H1 (cell line): Measurements from ENCODE around the gene HMGN2. TPM values are rescaled to one million over a fixed set of nuclear protein-coding genes. Genes with fewer than 3 reads are reported as not detected.

Source experiments
- CTCF ChIA-PET: fragments of 300-600 bp; sonication (Branson Sonifier 250); formaldehyde crosslinking; loops from one replicate; lab custom pipeline; 2021; ENCODE audit not compliant: partially characterized antibody; lab: Charles Lee
- POLR2A ChIA-PET: fragments of 300-600 bp; sonication (Branson Sonifier 250); formaldehyde crosslinking; loops from one replicate; lab custom pipeline; 2021; ENCODE audit warnings: inconsistent platforms; ENCODE audit not compliant: partially characterized antibody; lab: Charles Lee
- DNase-seq, 2 experiments: peaks; one replicate each; pipeline versions ENCODE4 v3.0.0 to v3.0.0-alpha.2; 2010 to 2022; ENCODE audit warnings: low spot score in 2 of 2, low read depth in 1 of 2, mixed read lengths in 1 of 2
- FAIRE-seq: peaks from 2 replicates; lab custom pipeline; 2011; peaks lifted over from hg19 to GRCh38; lab: Jason Lieb, UNC
- H2AFZ ChIP-seq: 2 replicates; pipeline ENCODE4 v1.8.1; 2012; ENCODE audit warnings: low read length, inconsistent platforms
- H2AK5ac ChIP-seq: 2 replicates; pipeline ENCODE4 v1.6.1; 2013; ENCODE audit warnings: low read depth, low read length
- H2BK120ac ChIP-seq: replicated peaks from 2 replicates; pipeline ENCODE3; 2013; ENCODE audit warnings: low read depth, low read length, inconsistent platforms
- H2BK12ac ChIP-seq: 2 replicates; pipeline ENCODE4 v1.6.1; 2013; ENCODE audit warnings: low read depth, low read length
- H2BK15ac ChIP-seq: 2 replicates; pipeline ENCODE4 v1.6.1; 2013; ENCODE audit warnings: low read length
- H2BK20ac ChIP-seq: 2 replicates; pipeline ENCODE4 v1.6.1; 2013; ENCODE audit warnings: low read length
- H2BK5ac ChIP-seq: 2 replicates; pipeline ENCODE4 v1.6.1; 2013; ENCODE audit warnings: low read depth, low read length
- H3K14ac ChIP-seq: 2 replicates; pipeline ENCODE4 v1.6.1; 2013; ENCODE audit warnings: inconsistent platforms; ENCODE audit not compliant: insufficient read length
- H3K18ac ChIP-seq: 2 replicates; pipeline ENCODE4 v1.6.1; 2013; ENCODE audit warnings: low read length; ENCODE audit errors: extremely low read depth
- H3K23ac ChIP-seq: 2 replicates; pipeline ENCODE4 v1.6.1; 2013; ENCODE audit warnings: inconsistent platforms; ENCODE audit not compliant: insufficient read length
- H3K23me2 ChIP-seq: 2 replicates; pipeline ENCODE4 v1.6.1; 2013; ENCODE audit warnings: low read depth, low read length
- H3K27ac ChIP-seq: 2 replicates; pipeline ENCODE4 v1.6.1; 2011; ENCODE audit warnings: low read depth, low read length, inconsistent platforms
- H3K27me3 ChIP-seq, 4 experiments: replicated peaks in 1 of 4; 1 replicate in 1 of 4; 2 replicates in 3 of 4; pipeline versions ENCODE4 v1.6.1 to v1.8.1; 2011 to 2013; ENCODE audit warnings: low read length in 3 of 4, mild to moderate bottlenecking in 3 of 4, inconsistent platforms in 2 of 4, mixed read lengths in 2 of 4, moderate library complexity in 1 of 4; ENCODE audit not compliant: control insufficient read depth in 3 of 4, insufficient read depth in 3 of 4; ENCODE audit errors: extremely low read depth in 1 of 4
- H3K36me3 ChIP-seq, 4 experiments: 2 replicates each; pipeline versions ENCODE4 v1.6.1 to v1.8.1; 2011 to 2013; ENCODE audit warnings: mild to moderate bottlenecking in 4 of 4, low read length in 3 of 4, moderate library complexity in 2 of 4, control low read depth in 1 of 4, inconsistent platforms in 1 of 4; ENCODE audit not compliant: insufficient read depth in 4 of 4, control insufficient read depth in 2 of 4
- H3K4ac ChIP-seq: replicated peaks from 2 replicates; pipeline ENCODE3; 2013; ENCODE audit warnings: low read length, low read depth, mixed read lengths, inconsistent platforms; ENCODE audit not compliant: insufficient read length
- H3K4me1 ChIP-seq, 4 experiments: replicated peaks in 1 of 4; 1 replicate in 1 of 4; 2 replicates in 3 of 4; pipeline versions ENCODE4 v1.6.1 to v1.8.1; 2011 to 2013; ENCODE audit warnings: low read length in 3 of 4, inconsistent platforms in 2 of 4, mixed read lengths in 1 of 4; ENCODE audit not compliant: insufficient read depth in 4 of 4, control insufficient read depth in 3 of 4
- H3K4me2 ChIP-seq, 2 experiments: 2 replicates each; pipeline versions ENCODE4 v1.6.1 to v1.8.1; 2011 to 2013; ENCODE audit warnings: low read depth in 2 of 2, low read length in 2 of 2, control low read depth in 1 of 2, inconsistent platforms in 1 of 2, mild to moderate bottlenecking in 1 of 2; ENCODE audit not compliant: insufficient read depth in 1 of 2
- H3K4me3 ChIP-seq, 4 experiments: fragments of 200-600, 300-600 bp in 1 of 4; sonication (generic), shearing (Covaris generic), sonication (Bioruptor Twin) in 1 of 4; 2 replicates each; pipeline versions ENCODE4 v1.5.1 to v1.8.1; 2011 to 2016; ENCODE audit warnings: low read length in 4 of 4, low read depth in 3 of 4, control low read depth in 2 of 4, inconsistent platforms in 2 of 4, mild to moderate bottlenecking in 2 of 4, mixed read lengths in 1 of 4, moderate library complexity in 1 of 4; ENCODE audit not compliant: insufficient read depth in 2 of 4; ENCODE audit errors: extremely low read depth in 1 of 4
- H3K56ac ChIP-seq: replicated peaks from 2 replicates; pipeline ENCODE3; 2013; ENCODE audit warnings: low read depth, mild to moderate bottlenecking, mixed read lengths, low read length, inconsistent platforms; ENCODE audit not compliant: insufficient read length
- H3K79me1 ChIP-seq: 2 replicates; pipeline ENCODE4 v1.6.1; 2013; ENCODE audit warnings: low read depth, low read length, control low read depth
- H3K79me2 ChIP-seq, 2 experiments: 2 replicates each; pipeline versions ENCODE4 v1.6.1 to v1.8.1; 2012 to 2013; ENCODE audit warnings: low read length in 2 of 2, mild to moderate bottlenecking in 2 of 2, inconsistent platforms in 1 of 2; ENCODE audit not compliant: insufficient read depth in 2 of 2, control insufficient read depth in 1 of 2
- H3K9ac ChIP-seq, 4 experiments: replicated peaks in 1 of 4; 1 replicate in 1 of 4; 2 replicates in 3 of 4; pipeline versions ENCODE4 v1.6.1 to v1.8.1; 2011 to 2013; ENCODE audit warnings: low read depth in 3 of 4, low read length in 3 of 4, control low read depth in 2 of 4, mild to moderate bottlenecking in 2 of 4, moderate library complexity in 2 of 4, inconsistent platforms in 1 of 4; ENCODE audit errors: extremely low read depth in 1 of 4
- H3K9me3 ChIP-seq, 2 experiments: 2 replicates each; pipeline versions ENCODE4 v1.6.1 to v1.8.1; 2012 to 2013; ENCODE audit warnings: mild to moderate bottlenecking in 2 of 2, moderate library complexity in 2 of 2, control low read depth in 1 of 2, inconsistent platforms in 1 of 2, low read depth in 1 of 2, low read length in 1 of 2, mixed read lengths in 1 of 2; ENCODE audit not compliant: insufficient read depth in 2 of 2
- H4K20me1 ChIP-seq, 2 experiments: replicated peaks in 1 of 2; 2 replicates each; pipeline versions ENCODE3 to v1.8.1; 2011 to 2013; ENCODE audit warnings: inconsistent platforms in 2 of 2, low read length in 2 of 2, mild to moderate bottlenecking in 1 of 2; ENCODE audit not compliant: insufficient read depth in 2 of 2, control insufficient read depth in 1 of 2
- H4K5ac ChIP-seq: 2 replicates; pipeline ENCODE4 v1.6.1; 2013; ENCODE audit warnings: low read length, low read depth, mixed read lengths, inconsistent platforms; ENCODE audit not compliant: insufficient read length
- H4K8ac ChIP-seq: 2 replicates; pipeline ENCODE4 v1.8.0; 2013; ENCODE audit warnings: mild to moderate bottlenecking, moderate library complexity, low read length, inconsistent platforms; ENCODE audit not compliant: insufficient read depth; ENCODE audit errors: extremely low read depth
- H4K91ac ChIP-seq: replicated peaks from 2 replicates; pipeline ENCODE3; 2013; ENCODE audit warnings: low read length, mixed read lengths, inconsistent platforms; ENCODE audit not compliant: insufficient read length
- ASH2L ChIP-seq: fragments of 200-600, 300-600 bp; sonication (generic); IDR thresholded peaks from one replicate; pipeline ENCODE4 v1.7.1; 2017; ENCODE audit warnings: low read length
- CEBPB ChIP-seq: IDR thresholded peaks from 2 replicates; pipeline ENCODE4 v1.6.1; 2012; ENCODE audit warnings: low read depth, low read length
- CHD1 ChIP-seq: IDR thresholded peaks from 2 replicates; pipeline ENCODE4 v1.6.1; 2012; ENCODE audit warnings: low read depth, low read length, improper control_type of control experiment
- EZH2 ChIP-seq: fragments of 200-600 bp; sonication (generic); IDR thresholded peaks from 2 replicates; pipeline ENCODE4 v1.7.1; 2012; ENCODE audit warnings: low read depth, mild to moderate bottlenecking, moderate library complexity, low read length, inconsistent platforms; ENCODE audit not compliant: severe bottlenecking
- KDM5A ChIP-seq: fragments of 200-600 bp; IDR thresholded peaks from 2 replicates; pipeline ENCODE4 v1.7.1; 2012; ENCODE audit warnings: mild to moderate bottlenecking, low read length, inconsistent platforms, mixed read lengths
- POU5F1 ChIP-seq: IDR thresholded peaks from 2 replicates; pipeline ENCODE4 v1.6.1; 2011; ENCODE audit warnings: low read depth, mild to moderate bottlenecking, low read length, moderate library complexity
- RXRA ChIP-seq: IDR thresholded peaks from 2 replicates; pipeline ENCODE4 v1.6.1; 2011; ENCODE audit warnings: low read depth, mild to moderate bottlenecking, low read length, moderate library complexity; ENCODE audit not compliant: insufficient read depth
- SRF ChIP-seq: IDR thresholded peaks from 2 replicates; pipeline ENCODE4 v1.6.1; 2011; ENCODE audit warnings: mild to moderate bottlenecking, low read depth, low read length, moderate library complexity
- TAF1 ChIP-seq: IDR thresholded peaks from 2 replicates; pipeline ENCODE4 v1.6.1; 2011; ENCODE audit warnings: mild to moderate bottlenecking, low read depth, low read length
- TBP ChIP-seq: IDR thresholded peaks from 2 replicates; pipeline ENCODE4 v1.6.1; 2011; ENCODE audit warnings: low read depth, low read length, improper control_type of control experiment
- WGBS, 2 experiments: shearing (Covaris generic) in 1 of 2; methylation state at CpG; one replicate each; pipeline versions ENCODE4 v1.1.6 to v1.1.7; 2013 to 2015; ENCODE audit warnings: low lambda C conversion rate in 2 of 2, mixed read lengths in 2 of 2, inconsistent platforms in 1 of 2, low coverage in 1 of 2, missing lambda C conversion rate in 1 of 2; ENCODE audit not compliant: insufficient replicate concordance in 2 of 2, insufficient coverage in 1 of 2, insufficient read length in 1 of 2; ENCODE audit errors: extremely low coverage in 1 of 2, missing lambda C conversion rate in 1 of 2; 5-methylcytosine and 5-hydroxymethylcytosine counted together
- polyA plus RNA-seq, 7 experiments: library from polyadenylated mRNA; depleted of rRNA in 3 of 7; stranded (reverse) in 5 of 7; unstranded in 2 of 7; fragments of >200 nt in 5 of 7; fragments of 200-250 nt in 2 of 7; gene quantifications; 1 replicate in 5 of 7; 2 replicates in 1 of 7; 4 replicates in 1 of 7; pipeline versions ENCODE4 v1.2.1 to v1.2.3, GENCODE V29; 2011 to 2013; ENCODE audit warnings: missing spikeins in 2 of 7, mixed read lengths in 2 of 7
- total RNA-seq: library from RNA; stranded (reverse); fragmentation: NEBNext Ultra II Directional; extraction: Animal tissue kit (Norgen Biotek cat#: 25700); gene quantifications from 2 replicates; pipeline ENCODE4 v1.2.1, GENCODE V29; 2021

HMGN2 gene
- total and polyA plus RNA-seq, 2 of the 8 experiments (the other 6 are each of a cell fraction or from before 2014, with no cell fraction given) = 254 to 453 TPM

- no peaks in the 10 kb centered on the region for H3K27me3 ChIP-seq
- no peak overlapping the region for H3K9ac ChIP-seq
- no peak overlapping the region for H2BK15ac ChIP-seq
- H2AK5ac ChIP-seq = no peak overlapping the region
- H2BK120ac ChIP-seq = no peak overlapping the region
- H2AFZ ChIP-seq = no peak overlapping the region
- peaks cover 7 to 40% (median 25%) of the 10 kb centered on the region in 4 experiments for H3K36me3 ChIP-seq
- H3K4me1 ChIP-seq = no peaks in the 10 kb centered on the region
- DNase-seq (no peak), FAIRE-seq (no peak)
- H2BK12ac ChIP-seq = no peak overlapping the region
- H3K23ac ChIP-seq = no peak overlapping the region
- H2BK20ac ChIP-seq = no peak overlapping the region
- POLR2A ChIA-PET = interaction anchor here (1.1 to 5.7 kb wide), 4 partner anchors 9 to 27 kb away, joined by 3 to 45 read pairs (median 4); partner anchors contain the start of genes DHDDS and HMGN2
- H2BK5ac ChIP-seq = no peak overlapping the region
- no peak overlapping the region for H3K56ac ChIP-seq
- no peaks in the 10 kb centered on the region for H3K9me3 ChIP-seq
- H3K18ac ChIP-seq = no peak overlapping the region
- H3K23me2 ChIP-seq = no peaks in the 10 kb centered on the region
- no peaks in the 10 kb centered on the region for H3K79me1 ChIP-seq
- H4K20me1 ChIP-seq = peaks cover 0 to 2% of the 10 kb centered on the region in 2 experiments
- WGBS, 2 experiments = 96% methylated on average over 1 of the region's 1 CpG; no CpG with 5 or more reads in 1 of the 2 experiments
- H3K27ac ChIP-seq = no peak overlapping the region
- no peak overlapping the region for H4K91ac ChIP-seq
- H4K5ac ChIP-seq = no peak overlapping the region
- H4K8ac ChIP-seq = no peak overlapping the region
- H3K4me2 ChIP-seq = no peak overlapping the region
- H3K14ac ChIP-seq = no peak overlapping the region
- no peak overlapping the region for H3K4me3 ChIP-seq
- CTCF ChIA-PET = no interaction called here
- H3K4ac ChIP-seq = no peak overlapping the region
- no peaks in the 10 kb centered on the region for H3K79me2 ChIP-seq
- TF ChIP-seq CEBPB (no peak), RXRA (no peak), TBP (no peak), SRF (no peak), CHD1 (no peak), EZH2 (no peak), KDM5A (no peak), POU5F1 (no peak), TAF1 (no peak), ASH2L (no peak)
Measured at GRCh38 chr1:26459148-26459547, 13.1 kb upstream of the HMGN2 start.
